ENCODE results near the gene KDM2B.

DNA sequence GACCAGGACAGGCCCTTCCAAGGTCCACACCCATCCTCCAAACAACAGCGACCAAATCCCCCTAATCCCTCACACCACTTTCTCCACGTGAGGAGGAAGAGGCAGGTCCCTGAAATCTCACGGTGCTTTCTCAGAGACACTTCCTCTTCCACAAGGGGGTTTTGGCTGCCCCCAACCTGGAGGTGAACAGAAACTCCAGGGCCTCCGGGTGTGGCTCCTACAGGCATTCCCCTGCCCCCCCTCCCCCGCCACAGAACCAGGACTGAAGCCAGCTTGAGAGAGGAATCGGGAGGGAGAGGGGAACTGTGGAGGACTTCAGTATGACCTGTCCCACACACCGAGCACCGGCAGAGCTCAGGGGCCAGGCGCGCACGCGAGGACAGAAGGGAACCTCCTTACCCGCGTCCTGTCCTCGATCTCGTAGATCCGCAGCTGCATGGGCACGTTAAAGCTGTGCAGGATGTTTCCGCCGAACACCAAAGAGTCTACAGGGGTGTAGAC is 60.2 kb downstream of the KDM2B start:
- TF ChIP-seq TCF12 (IDR thresholded peaks at IDR 0.05), result no peak
- no peak for TF ChIP-seq POLR2AphosphoS5 (IDR thresholded peaks at IDR 0.05; ENCODE audit: low read depth, low read length)
- TF ChIP-seq, protein P1, sequence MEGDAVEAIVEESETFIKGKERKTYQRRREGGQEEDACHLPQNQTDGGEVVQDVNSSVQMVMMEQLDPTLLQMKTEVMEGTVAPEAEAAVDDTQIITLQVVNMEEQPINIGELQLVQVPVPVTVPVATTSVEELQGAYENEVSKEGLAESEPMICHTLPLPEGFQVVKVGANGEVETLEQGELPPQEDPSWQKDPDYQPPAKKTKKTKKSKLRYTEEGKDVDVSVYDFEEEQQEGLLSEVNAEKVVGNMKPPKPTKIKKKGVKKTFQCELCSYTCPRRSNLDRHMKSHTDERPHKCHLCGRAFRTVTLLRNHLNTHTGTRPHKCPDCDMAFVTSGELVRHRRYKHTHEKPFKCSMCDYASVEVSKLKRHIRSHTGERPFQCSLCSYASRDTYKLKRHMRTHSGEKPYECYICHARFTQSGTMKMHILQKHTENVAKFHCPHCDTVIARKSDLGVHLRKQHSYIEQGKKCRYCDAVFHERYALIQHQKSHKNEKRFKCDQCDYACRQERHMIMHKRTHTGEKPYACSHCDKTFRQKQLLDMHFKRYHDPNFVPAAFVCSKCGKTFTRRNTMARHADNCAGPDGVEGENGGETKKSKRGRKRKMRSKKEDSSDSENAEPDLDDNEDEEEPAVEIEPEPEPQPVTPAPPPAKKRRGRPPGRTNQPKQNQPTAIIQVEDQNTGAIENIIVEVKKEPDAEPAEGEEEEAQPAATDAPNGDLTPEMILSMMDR (IDR thresholded peaks at IDR 0.05), result no peak
- no peak for TF ChIP-seq GATA2 (CRISPR knock-in tag; IDR thresholded peaks at IDR 0.05)
- TF ChIP-seq, protein P2, sequence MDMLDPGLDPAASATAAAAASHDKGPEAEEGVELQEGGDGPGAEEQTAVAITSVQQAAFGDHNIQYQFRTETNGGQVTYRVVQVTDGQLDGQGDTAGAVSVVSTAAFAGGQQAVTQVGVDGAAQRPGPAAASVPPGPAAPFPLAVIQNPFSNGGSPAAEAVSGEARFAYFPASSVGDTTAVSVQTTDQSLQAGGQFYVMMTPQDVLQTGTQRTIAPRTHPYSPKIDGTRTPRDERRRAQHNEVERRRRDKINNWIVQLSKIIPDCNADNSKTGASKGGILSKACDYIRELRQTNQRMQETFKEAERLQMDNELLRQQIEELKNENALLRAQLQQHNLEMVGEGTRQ (IDR thresholded peaks at IDR 0.05; ENCODE audit: borderline replicate concordance, low read depth, low read length), result no peak
- TF ChIP-seq MXI1 (IDR thresholded peaks at IDR 0.05; ENCODE audit: low read depth, low read length), result no peak
- TF ChIP-seq, protein P3, sequence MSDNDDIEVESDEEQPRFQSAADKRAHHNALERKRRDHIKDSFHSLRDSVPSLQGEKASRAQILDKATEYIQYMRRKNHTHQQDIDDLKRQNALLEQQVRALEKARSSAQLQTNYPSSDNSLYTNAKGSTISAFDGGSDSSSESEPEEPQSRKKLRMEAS (IDR thresholded peaks at IDR 0.05; ENCODE audit: low read depth), result no peak
- TF ChIP-seq RFX5 (IDR thresholded peaks at IDR 0.05; ENCODE audit: low read length), result no peak
- no peak for TF ChIP-seq GABPA (IDR thresholded peaks at IDR 0.05; ENCODE audit: low read depth)
- TF ChIP-seq RCOR1 (IDR thresholded peaks at IDR 0.05; ENCODE audit: low read length), result no peak

All from SK-N-SH (cell line).